GM21723 (cell line): ENCODE results near the gene WSCD2.

Source experiments
- ATAC-seq: cut with Tn5 transposase; IDR thresholded peaks from one replicate; pipeline ENCODE4 v1.9.1; 2021; ENCODE audit warnings: mild to moderate bottlenecking, moderate library complexity; ENCODE audit not compliant: unreplicated experiment

The WSCD2 gene

DNA sequence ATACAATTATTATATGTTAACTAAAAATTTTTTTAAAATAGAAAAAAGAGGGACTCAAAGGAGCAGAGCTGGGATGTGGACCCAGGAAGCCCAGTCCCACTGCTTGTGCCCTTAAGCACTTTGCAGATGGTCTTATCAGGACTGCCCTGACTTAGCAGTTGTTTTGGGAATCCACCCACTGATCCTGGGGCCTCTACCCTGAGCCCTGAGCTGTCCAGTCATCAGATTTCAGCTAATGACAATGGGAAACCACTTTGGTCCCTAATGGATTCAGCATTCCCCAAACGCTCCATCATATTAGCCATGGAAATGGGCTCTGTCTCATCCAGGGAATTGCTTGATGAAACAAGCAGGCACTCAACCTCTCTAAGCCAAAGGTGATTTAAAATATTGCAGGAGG lies 22.5 kb upstream of the WSCD2 start:
- no peak for ATAC-seq

DNA sequence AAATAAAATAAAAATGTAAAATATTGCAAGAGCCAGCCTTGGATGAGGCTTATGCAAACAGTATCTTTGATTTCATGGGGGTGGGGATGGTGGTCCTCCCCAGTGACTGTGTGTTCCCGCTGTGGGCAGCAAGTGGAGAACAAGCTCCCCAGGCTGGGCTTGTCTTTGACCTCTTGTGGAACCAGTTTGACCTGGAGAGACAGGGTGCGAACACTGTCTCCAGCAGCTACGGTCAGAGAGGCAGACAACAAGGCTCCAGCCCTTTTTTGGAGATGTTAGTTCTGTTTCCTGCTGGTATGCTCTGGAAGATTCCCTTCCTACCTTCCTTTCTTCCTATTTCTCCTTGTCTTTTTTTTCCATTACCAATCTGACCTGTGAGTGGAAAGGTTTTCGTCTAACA lies 21.8 kb upstream of the WSCD2 start:
- no peak for ATAC-seq

DNA sequence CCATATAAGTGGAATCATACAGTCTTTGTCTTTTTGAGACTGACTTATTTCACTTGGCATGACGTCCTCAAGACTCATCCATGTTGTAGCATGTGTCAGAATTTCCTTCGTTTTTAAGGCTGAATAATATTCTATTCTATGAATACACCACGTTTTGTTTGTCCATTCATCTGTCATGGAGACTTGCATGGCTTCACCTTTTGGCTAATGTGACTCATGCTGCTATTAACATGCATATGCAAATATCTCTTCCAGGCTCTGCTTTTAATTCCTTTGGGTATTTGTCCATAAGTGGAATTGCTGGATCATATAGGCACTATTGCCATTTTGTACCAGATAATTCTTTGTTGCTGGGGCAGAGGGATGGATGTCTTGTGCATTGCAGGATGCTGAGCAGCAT lies 19.6 kb upstream of the WSCD2 start:
- ATAC-seq, result no peak

DNA sequence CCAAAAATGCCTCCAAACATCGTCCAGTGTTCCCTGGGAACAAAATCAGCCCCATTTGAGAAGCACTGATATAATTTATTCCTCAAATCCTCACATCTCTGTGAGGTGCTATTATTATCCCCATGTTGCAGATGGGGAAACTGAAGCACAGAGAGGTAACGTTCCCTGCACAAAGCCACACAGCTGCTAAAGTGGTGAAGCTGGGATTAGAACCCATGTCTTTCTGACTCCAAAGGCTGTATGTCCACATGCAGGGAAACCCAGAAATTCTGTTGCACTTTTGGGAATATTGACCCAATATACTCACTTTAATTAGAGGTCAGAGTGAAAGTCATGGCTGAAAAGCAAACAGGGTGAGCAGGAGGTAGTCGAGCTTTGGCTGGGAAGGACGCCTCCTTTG lies 19.1 kb upstream of the WSCD2 start:
- ATAC-seq, result no peak

- no peak for ATAC-seq
Observed at GRCh38 chr12:108110844-108111243, 18.2 kb upstream of the WSCD2 start.

- no peak for ATAC-seq
Observed at GRCh38 chr12:108112832-108113556, 16.1 kb upstream of the WSCD2 start.

- no peak for ATAC-seq
Observed at GRCh38 chr12:108115123-108116121, 13.7 kb upstream of the WSCD2 start.

- no peak for ATAC-seq
Observed at GRCh38 chr12:108116254-108116653, 12.8 kb upstream of the WSCD2 start.

DNA sequence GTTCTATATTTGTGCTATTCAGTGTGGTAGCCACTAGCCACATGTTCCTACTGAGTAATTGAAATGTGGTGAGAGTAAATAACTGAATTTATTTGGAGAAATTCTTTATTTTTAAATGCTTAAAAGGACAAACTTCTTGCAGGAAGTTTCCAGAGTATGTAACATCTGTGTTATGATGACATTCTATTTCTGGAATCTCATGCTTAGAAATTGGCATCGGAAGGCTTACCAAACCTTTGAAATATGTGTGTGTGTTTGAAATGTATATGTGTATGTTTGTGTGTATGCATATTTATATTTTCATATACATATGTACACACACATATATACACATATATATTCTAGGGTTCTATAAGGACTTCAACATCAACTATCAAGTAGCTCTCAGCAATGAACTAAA lies 12.4 kb upstream of the WSCD2 start:
- no peak for ATAC-seq

GRCh38 chr12:108117163-108117849 lies 11.8 kb upstream of the WSCD2 start:
- no peak for ATAC-seq

DNA sequence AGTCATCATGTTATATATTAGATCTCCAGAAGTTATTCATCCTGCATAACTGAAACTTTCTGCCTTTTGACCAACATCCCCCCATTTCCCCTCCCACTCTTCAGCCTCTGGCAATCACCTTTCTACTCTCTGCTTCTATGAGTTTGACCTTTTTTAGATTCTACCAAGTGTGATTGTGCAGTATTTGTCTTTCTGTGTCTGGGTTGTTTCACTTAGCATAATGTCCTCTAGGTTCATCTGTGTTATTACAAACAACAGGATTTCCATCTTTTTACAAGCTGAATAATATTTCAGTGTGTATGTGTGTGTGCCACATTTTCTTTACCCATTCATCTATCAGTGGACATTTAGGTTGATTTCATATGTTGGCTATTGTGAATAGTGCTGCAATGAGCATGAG lies 11.2 kb upstream of the WSCD2 start:
- no peak for ATAC-seq

GRCh38 chr12:108119126-108119973 lies 9.7 kb upstream of the WSCD2 start:
- ATAC-seq, result no peak

- no peak for ATAC-seq
Observed at GRCh38 chr12:108119974-108120862, 8.9 kb upstream of the WSCD2 start.

- ATAC-seq, result no peak
Observed at GRCh38 chr12:108120863-108121165, 8.3 kb upstream of the WSCD2 start.

DNA sequence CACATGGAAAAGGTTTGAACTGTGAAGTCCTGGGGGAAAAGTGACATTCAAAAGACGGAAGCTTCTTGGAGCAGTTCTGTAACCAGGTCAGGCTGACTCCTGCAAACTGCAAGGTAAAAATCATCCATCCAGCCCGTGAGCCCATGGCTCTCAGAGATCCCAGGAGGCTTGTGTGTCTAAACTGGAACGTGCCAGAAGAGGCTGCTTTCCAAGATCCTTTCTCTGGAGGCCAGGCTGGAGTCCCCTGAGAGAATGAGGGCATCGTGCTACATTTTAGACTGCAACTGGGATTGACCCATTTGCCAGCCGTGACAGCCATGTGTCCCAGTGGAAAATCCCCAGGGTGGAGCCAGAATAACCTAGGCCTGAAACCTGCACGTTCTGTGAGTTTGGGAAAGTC lies 7.8 kb upstream of the WSCD2 start:
- no peak for ATAC-seq

- no peak for ATAC-seq
Observed at GRCh38 chr12:108121728-108122471, 7.2 kb upstream of the WSCD2 start.

DNA sequence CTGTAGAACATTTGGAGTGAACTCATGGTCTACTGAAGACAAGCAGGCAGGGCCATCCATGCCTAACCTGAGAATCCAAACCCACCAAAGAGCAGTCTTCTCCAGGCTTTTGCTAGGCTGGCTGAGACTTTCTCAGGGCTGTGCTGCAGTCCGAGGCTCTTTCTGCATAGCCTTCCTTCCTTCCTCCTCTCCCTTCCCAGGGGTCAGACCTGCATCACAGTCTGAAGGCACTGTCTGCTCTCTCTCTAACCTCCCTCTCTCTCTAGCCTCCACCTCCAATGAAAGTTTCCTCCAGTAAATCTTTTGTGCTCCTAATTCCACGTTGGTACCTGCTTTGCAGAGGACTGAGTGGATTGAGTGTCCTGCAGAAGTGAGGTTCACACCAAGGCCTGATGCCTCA lies 6.4 kb upstream of the WSCD2 start:
- ATAC-seq, result no peak

DNA sequence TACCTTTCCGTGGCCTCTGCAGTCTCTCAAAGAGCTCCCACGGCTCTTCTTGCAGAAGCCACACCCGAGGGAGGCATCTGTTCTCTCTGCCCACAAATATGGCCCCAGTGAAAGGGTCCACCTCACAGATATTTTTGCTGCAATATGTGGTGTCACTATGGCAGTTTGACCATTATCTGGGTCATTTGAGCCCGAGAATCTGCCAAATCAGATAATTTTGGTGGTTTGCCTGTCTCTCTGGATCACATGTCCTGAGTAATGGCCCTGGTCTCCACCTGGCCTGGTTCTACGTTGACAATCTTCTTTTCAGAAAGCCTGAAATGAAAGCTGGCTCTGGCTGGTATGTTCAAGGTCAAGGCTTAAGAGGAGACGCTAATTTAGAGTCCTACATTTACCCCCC lies 5.7 kb upstream of the WSCD2 start:
- ATAC-seq, result no peak

- no peak for ATAC-seq
Observed at GRCh38 chr12:108125073-108125472, 4.0 kb upstream of the WSCD2 start.
